DMS114 treated with DMSO at 0.1 percent for 48 hours (cell line): ENCODE data around the gene SPDYE3.

Experiments
- DNase-seq: peaks from one replicate; lab custom pipeline; 2025; ENCODE audit not compliant: unreplicated experiment; lab: John Stamatoyannopoulos, UW

The SPDYE3 gene

GRCh38 chr7:100370303-100370702 lies 62.8 kb downstream of the SPDYE3 start:
- DNase-seq, result no peak

- no peak for DNase-seq
These were observed 63.2 kb downstream of the SPDYE3 start for GRCh38 chr7:100370746-100371145.

- DNase-seq, result no peak
These were observed 64.2 kb downstream of the SPDYE3 start for GRCh38 chr7:100371561-100372171.
